GM12801 (cell line): ENCODE results near the gene ECT2L.

ENCODE experiments used
- TF ChIP-seq, protein P1 (sequence below): IDR thresholded peaks from one replicate; pipeline ENCODE4 v1.5.1; 2011; ENCODE audit warnings: control low read depth; ENCODE audit not compliant: insufficient read length; ENCODE audit errors: extremely low read depth

ECT2L gene

DNA sequence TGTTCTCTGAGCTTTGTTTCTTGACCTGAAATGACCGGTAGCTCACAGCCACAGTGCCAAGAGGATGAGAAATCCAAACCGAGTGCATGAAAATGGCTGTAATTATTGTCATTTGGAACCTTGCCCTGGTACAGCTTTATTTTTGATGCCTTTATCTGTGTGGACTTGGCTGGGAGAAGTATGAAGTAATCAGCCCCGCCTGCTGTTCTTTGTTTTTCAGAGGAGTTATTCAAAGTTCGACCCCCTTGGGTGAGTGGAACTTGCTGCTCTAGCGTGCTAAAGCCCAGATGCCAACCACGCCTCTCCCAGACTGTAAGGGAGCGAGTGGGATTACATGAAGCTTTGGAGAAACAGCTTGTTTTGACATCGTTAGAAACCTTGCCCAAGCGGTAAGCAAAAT, 48.3 kb downstream of the ECT2L start:
- TF ChIP-seq, protein P1, sequence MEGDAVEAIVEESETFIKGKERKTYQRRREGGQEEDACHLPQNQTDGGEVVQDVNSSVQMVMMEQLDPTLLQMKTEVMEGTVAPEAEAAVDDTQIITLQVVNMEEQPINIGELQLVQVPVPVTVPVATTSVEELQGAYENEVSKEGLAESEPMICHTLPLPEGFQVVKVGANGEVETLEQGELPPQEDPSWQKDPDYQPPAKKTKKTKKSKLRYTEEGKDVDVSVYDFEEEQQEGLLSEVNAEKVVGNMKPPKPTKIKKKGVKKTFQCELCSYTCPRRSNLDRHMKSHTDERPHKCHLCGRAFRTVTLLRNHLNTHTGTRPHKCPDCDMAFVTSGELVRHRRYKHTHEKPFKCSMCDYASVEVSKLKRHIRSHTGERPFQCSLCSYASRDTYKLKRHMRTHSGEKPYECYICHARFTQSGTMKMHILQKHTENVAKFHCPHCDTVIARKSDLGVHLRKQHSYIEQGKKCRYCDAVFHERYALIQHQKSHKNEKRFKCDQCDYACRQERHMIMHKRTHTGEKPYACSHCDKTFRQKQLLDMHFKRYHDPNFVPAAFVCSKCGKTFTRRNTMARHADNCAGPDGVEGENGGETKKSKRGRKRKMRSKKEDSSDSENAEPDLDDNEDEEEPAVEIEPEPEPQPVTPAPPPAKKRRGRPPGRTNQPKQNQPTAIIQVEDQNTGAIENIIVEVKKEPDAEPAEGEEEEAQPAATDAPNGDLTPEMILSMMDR = no peak

DNA sequence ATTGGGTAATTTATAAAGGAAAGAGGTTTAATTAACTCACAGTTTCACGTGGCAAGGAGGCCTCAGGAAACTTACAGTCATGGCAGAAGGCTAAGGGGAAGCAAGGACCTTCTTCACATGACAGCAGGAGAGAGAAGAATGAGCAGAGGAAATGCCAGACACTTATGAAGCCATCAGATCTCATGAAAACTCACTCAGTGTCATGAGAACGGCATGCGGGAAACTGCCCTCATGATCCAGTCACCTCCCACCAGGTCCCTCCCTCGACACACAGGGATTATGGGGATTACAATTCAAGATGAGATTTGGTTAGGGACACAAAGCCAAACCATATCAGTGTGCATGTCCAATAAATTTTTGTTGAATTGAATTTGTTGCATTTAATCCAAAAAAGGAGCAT, 52.0 kb downstream of the ECT2L start:
- TF ChIP-seq, protein P1 = no peak

DNA sequence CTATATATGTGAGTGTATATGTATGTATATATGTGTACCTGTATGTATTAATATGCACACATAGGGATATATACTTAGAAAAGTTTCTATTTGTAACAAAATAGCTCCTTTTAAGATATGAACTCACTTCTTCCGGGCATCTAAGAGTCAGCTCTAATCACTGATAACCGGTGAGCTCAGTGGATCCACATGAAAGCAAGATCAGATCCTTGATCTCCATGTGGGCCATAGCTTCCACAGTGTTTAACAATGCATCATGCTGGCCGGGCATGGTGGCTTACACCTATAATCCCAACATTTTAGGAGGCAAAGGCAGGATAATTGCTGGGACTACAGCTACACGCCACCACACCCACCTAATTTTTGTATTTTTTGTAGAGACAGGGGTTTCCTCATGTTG, 52.6 kb downstream of the ECT2L start:
- TF ChIP-seq, protein P1 = no peak

DNA sequence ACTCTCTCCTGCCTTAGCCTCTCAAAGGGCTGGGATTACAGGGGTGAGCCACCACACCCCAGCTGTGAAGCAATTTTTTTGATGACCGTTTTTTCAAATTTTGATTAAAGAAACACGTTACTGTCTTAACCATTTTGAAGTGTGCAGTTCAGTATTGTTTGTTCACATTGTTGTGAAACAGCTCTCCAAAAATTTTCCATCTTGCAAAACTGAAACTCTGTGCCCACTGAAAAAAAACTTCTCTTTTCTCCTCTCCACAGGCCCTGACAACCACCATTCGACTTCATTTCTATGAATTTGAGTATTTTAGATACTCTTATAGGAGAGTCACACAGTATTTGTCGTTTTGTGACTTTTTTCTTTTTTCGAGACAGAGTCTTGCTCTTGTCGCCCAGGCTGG, 53.9 kb downstream of the ECT2L start:
- TF ChIP-seq, protein P1 = no peak

DNA sequence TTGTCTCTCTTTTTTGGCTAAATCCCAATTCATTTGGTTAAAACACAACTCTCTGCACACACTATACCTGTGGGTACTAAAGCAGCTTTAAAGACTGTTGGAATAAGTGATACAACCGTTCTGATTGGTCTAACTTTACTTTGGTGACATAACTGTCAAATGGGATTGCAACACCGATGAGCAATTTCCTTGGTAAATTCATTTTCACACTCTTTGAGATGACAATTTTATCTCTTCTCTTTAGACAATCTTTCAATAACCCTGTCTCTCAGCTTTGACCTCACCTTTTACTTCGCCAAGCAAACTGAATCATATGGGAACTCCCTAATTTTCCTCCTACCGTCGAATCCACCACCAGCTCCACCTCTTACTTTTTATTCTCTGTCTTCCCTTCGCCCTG, 60.8 kb downstream of the ECT2L start:
- TF ChIP-seq, protein P1 = no peak

DNA sequence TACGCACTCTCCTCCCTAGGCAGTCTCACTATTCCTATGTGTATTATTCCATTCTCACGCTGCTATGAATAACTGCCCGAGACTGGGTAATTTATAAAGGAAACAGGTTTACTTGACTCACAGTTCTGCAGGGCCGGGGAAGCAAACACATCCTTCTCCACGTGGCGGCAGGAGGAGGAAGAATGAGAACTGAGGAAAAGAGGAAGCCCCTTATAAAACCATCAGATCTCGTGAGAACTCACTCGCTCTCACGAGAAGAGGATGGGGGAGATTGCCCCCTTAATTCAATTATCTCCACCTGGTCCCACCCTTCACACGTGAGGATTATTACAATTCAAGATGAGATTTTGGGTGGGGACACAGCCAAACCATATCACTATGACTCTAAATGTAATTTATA, 61.9 kb downstream of the ECT2L start:
- TF ChIP-seq, protein P1 = no peak

DNA sequence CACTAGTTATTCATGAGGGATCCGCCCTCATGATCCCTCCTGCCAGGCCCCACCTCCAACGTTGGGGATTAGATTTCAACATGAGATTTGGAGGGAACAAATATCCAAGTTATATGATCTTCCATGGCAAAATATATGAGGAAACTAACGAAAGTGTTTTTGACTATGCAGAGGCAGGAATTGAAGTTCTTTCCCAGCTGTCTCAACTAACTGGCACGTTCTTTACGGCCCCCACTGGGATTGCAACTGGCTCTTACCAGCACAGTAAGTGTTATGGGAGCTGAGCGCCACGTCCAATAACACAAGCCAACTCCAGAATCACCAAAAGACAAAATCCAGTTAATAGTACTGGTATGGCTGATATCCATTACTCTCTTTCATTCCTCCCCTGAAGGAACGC, 66.6 kb downstream of the ECT2L start:
- TF ChIP-seq, protein P1 = no peak

DNA sequence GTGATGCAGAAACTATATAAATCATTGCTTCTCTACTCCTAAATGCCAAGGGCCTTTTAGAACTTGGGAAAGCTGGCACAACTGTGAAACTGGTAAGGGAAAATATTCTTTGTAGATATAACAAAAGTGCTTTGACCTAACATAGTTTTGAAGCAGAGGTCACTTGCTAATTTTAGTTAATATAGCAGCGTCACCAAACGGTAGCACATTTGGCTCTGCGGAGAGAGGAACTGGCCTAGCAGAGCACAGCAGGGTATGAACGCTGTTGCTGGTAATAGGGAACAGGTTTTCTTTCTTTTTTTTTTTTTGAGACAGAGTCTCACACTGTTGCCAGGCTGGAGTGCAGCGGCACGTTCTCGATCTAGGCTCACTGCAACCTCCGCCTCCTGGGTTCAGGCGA, 67.4 kb downstream of the ECT2L start:
- TF ChIP-seq, protein P1 = no peak
